Measurements from ENCODE around the gene KLB. TPM values are rescaled to one million over a fixed set of nuclear protein-coding genes. Genes with fewer than 3 reads are reported as not detected.
"Not testable (repeated sequence)": the region's sequence is repeated elsewhere in the genome, so short reads cannot be mapped to it uniquely, and the experiment has no call there.

Gene KLB
- total RNA-seq, 1 experiment from 2014 or later = not detected

DNA sequence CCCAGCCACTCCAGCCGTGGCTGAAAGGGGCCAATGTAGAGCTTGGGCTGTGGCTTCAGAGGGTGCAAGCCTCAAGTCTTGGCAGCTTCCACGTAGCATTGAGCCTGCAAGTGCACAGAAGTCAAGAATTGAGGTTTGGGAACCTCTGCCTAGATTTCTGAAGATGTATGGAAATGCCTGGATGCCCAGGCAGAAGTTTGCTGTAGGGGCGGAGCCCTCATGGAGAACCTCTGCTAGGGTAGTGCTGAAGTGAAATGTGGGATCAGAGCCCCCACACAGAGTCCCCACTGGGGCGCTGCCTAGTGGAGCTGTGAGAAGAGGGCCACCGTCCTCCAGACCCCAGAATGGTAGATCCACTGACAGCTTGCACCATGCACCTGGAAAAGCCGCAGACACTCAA, 35.5 kb upstream of the KLB start:
- H4K20me1 ChIP-seq (ENCODE audit: insufficient read depth); intact Hi-C loops (cut with micrococcal nuclease); H3K27me3 ChIP-seq (ENCODE audit: insufficient read depth, low read length); CTCF ChIA-PET; H3K9ac ChIP-seq (ENCODE audit: low read length); H3K79me2 ChIP-seq (ENCODE audit: insufficient read depth, low read length); H3K9me3 ChIP-seq (ENCODE audit: control insufficient read depth in 1 of 2, insufficient read depth in 1 of 2, low read depth in 1 of 2, low read length in 2 of 2); RAD21 ChIA-PET (ENCODE audit: low non-redundant PET in 1 of 2, low total read pairs in 2 of 2, uncharacterized antibody in 2 of 2, unreplicated experiment in 2 of 2); H3K36me3 ChIP-seq (ENCODE audit: control insufficient read depth in 1 of 2, insufficient read depth in 2 of 2, low read length in 2 of 2); H3K4me1 ChIP-seq (ENCODE audit: control insufficient read depth in 1 of 2, insufficient read depth in 2 of 2, low read length in 2 of 2); H3K9me2 ChIP-seq (ENCODE audit: insufficient read depth); H3K4me2 ChIP-seq (ENCODE audit: low read length); DNase-seq (ENCODE audit: low read depth, low spot score); POLR2A ChIA-PET; H2AFZ ChIP-seq (ENCODE audit: low read depth, low read length, poor library complexity, severe bottlenecking); ATAC-seq; H3K4me3 ChIP-seq (replicated peaks in 1 of 2; ENCODE audit: low read depth in 1 of 2, low read length in 2 of 2); H3K27ac ChIP-seq (ENCODE audit: low read depth, low read length); BruUV-seq (replicated peaks): not testable (repeated sequence)

DNA sequence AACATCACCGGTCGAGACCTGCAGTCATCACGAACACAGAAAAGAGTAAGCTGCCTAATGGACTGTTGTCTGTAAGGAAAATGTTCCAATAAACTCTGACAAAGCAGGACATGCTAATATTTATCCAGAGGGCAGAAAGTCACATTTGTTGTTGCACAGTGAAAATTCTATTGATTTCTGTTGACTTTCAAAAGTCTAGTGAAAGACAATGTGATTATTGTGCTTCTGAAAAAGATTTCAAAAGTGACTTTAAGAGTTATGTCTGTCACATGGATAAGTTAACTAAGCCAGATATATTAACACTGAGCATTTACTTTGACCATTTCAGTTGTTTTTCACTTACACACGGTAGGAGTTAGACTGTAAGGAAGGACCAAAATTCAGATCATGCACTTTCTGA, 31.3 kb upstream of the KLB start:
- ChIA-PET POLR2A (no interaction called here), RAD21 (ENCODE audit: low non-redundant PET in 1 of 2, low total read pairs in 2 of 2, uncharacterized antibody in 2 of 2, unreplicated experiment in 2 of 2) (no interaction called here), CTCF (no interaction called here)
- H3K4me1 ChIP-seq (ENCODE audit: control insufficient read depth in 1 of 2, insufficient read depth in 2 of 2, low read length in 2 of 2) = no peaks in the 10 kb centered on the region
- no peaks in the 10 kb centered on the region for H3K36me3 ChIP-seq (ENCODE audit: control insufficient read depth in 1 of 2, insufficient read depth in 2 of 2, low read length in 2 of 2)
- H3K9me2 ChIP-seq (ENCODE audit: insufficient read depth) = no peaks in the 10 kb centered on the region
- intact Hi-C loops (cut with micrococcal nuclease) = no loop called here
- H4K20me1 ChIP-seq (ENCODE audit: insufficient read depth) = no peaks in the 10 kb centered on the region
- no peak overlapping the region for H2AFZ ChIP-seq (ENCODE audit: low read depth, low read length, poor library complexity, severe bottlenecking)
- H3K79me2 ChIP-seq (ENCODE audit: insufficient read depth, low read length) = no peaks in the 10 kb centered on the region
- H3K27ac ChIP-seq (ENCODE audit: low read depth, low read length) = no peak overlapping the region
- H3K9me3 ChIP-seq (ENCODE audit: control insufficient read depth in 1 of 2, insufficient read depth in 1 of 2, low read depth in 1 of 2, low read length in 2 of 2) = no peaks in the 10 kb centered on the region
- no peak for DNase-seq (ENCODE audit: low read depth, low spot score)
- H3K4me2 ChIP-seq (ENCODE audit: low read length) = no peak overlapping the region
- H3K9ac ChIP-seq (ENCODE audit: low read length) = no peak overlapping the region
- H3K27me3 ChIP-seq (ENCODE audit: insufficient read depth, low read length) = no peaks in the 10 kb centered on the region
- no peak overlapping the region for H3K4me3 ChIP-seq (replicated peaks in 1 of 2; ENCODE audit: low read depth in 1 of 2, low read length in 2 of 2)
- BruUV-seq (replicated peaks) = no TSS peak
- no peak for ATAC-seq
- TF ChIP-seq, protein P1, sequence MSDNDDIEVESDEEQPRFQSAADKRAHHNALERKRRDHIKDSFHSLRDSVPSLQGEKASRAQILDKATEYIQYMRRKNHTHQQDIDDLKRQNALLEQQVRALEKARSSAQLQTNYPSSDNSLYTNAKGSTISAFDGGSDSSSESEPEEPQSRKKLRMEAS (IDR thresholded peaks at IDR 0.05) = no peak
- TF ChIP-seq RAD21 (IDR thresholded peaks at IDR 0.05; ENCODE audit: low read depth) (no peak), ZFX (IDR thresholded peaks at IDR 0.05) (no peak), CEBPB (IDR thresholded peaks at IDR 0.05; ENCODE audit: low read depth) (no peak), CBX3 (IDR thresholded peaks at IDR 0.05; ENCODE audit: low read depth) (no peak), SP1 (IDR thresholded peaks at IDR 0.05; ENCODE audit: low read depth) (no peak), ELF1 (IDR thresholded peaks at IDR 0.05; ENCODE audit: borderline replicate concordance, low read depth) (no peak), YY1 (IDR thresholded peaks at IDR 0.05; ENCODE audit: extremely low read depth, insufficient replicate concordance, low read depth, low read length) (no peak), JUND (IDR thresholded peaks at IDR 0.05) (no peak), POLR2AphosphoS5 (IDR thresholded peaks at IDR 0.05; ENCODE audit: low read depth, low read length) (no peak), EZH2 (IDR thresholded peaks at IDR 0.05) (no peak), EZH2phosphoT487 (IDR thresholded peaks at IDR 0.05; ENCODE audit: borderline replicate concordance) (no peak), SIN3A (IDR thresholded peaks at IDR 0.05; ENCODE audit: low read depth) (no peak), POLR2A (IDR thresholded peaks at IDR 0.05; ENCODE audit: borderline replicate concordance, extremely low read depth, insufficient read depth, insufficient read length) (no peak)
- TF ChIP-seq, protein P2, sequence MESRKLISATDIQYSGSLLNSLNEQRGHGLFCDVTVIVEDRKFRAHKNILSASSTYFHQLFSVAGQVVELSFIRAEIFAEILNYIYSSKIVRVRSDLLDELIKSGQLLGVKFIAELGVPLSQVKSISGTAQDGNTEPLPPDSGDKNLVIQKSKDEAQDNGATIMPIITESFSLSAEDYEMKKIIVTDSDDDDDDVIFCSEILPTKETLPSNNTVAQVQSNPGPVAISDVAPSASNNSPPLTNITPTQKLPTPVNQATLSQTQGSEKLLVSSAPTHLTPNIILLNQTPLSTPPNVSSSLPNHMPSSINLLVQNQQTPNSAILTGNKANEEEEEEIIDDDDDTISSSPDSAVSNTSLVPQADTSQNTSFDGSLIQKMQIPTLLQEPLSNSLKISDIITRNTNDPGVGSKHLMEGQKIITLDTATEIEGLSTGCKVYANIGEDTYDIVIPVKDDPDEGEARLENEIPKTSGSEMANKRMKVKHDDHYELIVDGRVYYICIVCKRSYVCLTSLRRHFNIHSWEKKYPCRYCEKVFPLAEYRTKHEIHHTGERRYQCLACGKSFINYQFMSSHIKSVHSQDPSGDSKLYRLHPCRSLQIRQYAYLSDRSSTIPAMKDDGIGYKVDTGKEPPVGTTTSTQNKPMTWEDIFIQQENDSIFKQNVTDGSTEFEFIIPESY (IDR thresholded peaks at IDR 0.05; ENCODE audit: extremely low read depth, insufficient replicate concordance, low read length) = no peak
- TF ChIP-seq, protein P3, sequence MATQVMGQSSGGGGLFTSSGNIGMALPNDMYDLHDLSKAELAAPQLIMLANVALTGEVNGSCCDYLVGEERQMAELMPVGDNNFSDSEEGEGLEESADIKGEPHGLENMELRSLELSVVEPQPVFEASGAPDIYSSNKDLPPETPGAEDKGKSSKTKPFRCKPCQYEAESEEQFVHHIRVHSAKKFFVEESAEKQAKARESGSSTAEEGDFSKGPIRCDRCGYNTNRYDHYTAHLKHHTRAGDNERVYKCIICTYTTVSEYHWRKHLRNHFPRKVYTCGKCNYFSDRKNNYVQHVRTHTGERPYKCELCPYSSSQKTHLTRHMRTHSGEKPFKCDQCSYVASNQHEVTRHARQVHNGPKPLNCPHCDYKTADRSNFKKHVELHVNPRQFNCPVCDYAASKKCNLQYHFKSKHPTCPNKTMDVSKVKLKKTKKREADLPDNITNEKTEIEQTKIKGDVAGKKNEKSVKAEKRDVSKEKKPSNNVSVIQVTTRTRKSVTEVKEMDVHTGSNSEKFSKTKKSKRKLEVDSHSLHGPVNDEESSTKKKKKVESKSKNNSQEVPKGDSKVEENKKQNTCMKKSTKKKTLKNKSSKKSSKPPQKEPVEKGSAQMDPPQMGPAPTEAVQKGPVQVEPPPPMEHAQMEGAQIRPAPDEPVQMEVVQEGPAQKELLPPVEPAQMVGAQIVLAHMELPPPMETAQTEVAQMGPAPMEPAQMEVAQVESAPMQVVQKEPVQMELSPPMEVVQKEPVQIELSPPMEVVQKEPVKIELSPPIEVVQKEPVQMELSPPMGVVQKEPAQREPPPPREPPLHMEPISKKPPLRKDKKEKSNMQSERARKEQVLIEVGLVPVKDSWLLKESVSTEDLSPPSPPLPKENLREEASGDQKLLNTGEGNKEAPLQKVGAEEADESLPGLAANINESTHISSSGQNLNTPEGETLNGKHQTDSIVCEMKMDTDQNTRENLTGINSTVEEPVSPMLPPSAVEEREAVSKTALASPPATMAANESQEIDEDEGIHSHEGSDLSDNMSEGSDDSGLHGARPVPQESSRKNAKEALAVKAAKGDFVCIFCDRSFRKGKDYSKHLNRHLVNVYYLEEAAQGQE (IDR thresholded peaks at IDR 0.05; ENCODE audit: low read depth) = no peak

All from HCT116 (cell line).